GM21723 (cell line): ENCODE results near the gene ATRN.

ENCODE experiments used
- ATAC-seq: cut with Tn5 transposase; IDR thresholded peaks from one replicate; pipeline ENCODE4 v1.9.1; 2021; ENCODE audit warnings: mild to moderate bottlenecking, moderate library complexity; ENCODE audit not compliant: unreplicated experiment

Gene ATRN

DNA sequence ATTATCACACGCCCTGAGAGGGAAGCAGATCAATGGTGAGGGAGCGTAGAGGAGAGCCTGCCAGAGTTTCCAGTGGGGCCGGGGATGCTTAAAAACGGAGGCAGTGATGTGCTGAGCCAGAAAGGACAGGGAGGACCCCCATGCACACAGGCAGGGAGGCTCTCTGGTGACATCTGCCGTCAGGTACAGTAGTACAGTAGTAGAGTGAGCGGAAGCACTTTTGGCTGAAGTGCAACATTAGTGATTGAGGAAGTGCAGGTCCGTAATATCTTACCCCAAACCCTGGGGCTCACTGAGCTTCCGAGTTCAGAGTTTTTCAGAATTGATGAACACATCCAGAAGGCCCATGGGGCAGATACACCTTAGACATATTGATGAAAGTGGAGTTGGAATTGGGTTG is 150.3 kb downstream of the ATRN start:
- ATAC-seq: no peak

- no peak for ATAC-seq
These were observed 151.6 kb downstream of the ATRN start for GRCh38 chr20:3622406-3622805.

GRCh38 chr20:3627476-3627875 is 156.7 kb downstream of the ATRN start:
- ATAC-seq: no peak

DNA sequence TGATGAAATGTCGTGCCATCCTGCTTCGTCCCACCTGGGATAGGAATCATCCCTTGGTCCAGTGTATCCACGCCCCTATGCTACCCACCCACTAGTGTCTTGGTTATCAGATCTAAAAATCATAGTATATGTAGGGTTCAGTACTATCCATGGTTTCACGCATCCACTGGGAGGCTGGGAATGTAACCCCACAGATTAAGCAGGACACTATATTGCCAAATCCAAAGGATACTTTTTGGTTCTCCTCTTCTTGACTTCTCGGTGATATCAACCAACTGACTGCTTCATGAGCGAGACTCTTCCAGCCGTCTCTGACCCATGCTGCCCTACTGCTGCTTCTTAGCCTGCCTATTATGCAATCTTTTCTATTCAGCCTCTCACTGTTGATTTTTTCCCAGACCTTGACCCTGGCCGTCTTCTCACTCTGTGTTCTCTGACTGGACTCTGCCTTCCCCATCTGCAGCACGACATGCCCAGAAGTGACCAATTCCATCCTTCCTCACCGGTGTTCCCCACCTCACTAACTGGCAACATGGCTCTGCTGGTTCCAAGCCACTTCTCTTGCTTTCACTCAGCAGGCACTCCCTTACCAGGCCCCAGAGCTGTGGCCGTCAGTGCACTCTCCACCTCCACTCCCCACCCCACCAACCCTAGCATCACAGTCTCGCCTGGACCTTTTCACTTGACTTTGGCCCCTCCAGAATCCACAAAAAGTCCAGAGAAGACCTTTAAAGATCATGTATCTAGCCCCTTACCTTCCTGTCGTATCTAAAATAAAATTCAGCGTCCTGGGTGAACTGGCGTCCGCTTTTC is 157.9 kb downstream of the ATRN start:
- ATAC-seq: no peak

GRCh38 chr20:3629893-3630292 is 159.1 kb downstream of the ATRN start:
- ATAC-seq: no peak

DNA sequence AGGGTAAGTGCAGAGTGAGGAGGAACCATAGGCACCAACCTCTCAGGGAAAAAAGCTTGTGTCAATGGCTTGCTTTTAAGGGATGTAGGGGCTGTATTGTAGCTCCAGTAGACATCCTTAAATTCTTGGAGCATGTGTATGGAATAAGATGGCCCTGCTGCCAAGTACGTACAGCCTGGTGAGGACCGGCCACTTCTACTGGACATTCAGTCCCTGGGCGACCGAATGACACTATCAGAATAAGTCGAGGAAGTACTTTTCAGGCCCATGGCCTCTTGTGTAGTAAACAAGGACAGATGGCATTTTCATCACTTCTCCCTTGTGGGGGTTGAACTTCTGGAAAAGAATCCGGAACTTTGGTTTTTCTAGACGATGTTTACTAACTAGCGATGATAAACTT is 159.6 kb downstream of the ATRN start:
- no peak for ATAC-seq

DNA sequence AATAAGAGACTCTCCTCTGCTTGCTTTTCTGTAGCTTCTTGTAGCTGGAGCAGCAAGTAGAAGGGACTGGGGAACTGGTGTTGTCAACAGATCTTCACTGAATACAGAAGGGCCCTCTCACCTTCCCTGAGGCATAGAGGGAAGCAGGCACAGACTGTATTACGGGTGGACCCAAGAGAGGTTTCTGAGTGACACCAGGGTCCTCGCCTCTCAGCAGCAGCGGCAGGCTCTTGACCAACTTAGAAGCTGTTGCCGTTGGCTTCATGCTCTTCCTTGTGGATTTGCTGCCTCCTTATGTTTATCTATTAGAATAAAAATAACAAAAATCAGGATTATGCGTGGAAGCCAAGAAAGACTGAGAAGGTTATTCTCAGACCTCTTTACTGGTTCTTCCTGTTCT is 160.7 kb downstream of the ATRN start:
- no peak for ATAC-seq

DNA sequence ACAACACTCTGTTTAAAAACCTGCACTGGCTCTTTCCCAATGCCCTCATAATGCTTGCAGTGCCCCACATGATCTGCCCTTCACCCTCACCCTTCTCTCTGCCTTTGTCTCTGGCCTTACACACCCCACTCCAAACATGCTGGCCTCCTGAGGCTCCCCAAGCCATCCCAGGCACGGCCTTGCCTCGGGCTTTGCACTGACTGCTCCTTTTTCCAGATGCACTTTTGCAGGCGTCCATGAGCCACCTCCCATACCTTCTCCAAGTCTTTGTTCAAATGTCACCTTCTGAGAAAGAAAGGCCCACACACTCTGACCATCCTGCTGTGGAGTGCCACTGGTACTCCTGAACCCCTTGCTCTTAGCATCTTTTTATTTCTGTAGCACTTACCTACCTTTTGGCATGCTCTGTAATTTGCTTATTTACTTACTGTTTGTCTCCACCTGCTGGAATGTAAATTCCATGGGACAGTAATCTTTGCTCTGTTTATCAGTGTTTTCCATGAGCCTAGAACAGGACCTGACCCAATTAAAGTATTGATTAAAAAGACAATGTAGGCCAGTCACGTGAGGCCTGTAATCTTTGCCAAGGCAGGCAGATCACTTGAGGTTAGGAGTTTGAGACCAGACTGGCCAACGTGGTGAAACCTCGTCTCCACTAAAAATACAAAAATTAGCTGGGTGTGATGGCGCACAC is 161.6 kb downstream of the ATRN start:
- no peak for ATAC-seq

DNA sequence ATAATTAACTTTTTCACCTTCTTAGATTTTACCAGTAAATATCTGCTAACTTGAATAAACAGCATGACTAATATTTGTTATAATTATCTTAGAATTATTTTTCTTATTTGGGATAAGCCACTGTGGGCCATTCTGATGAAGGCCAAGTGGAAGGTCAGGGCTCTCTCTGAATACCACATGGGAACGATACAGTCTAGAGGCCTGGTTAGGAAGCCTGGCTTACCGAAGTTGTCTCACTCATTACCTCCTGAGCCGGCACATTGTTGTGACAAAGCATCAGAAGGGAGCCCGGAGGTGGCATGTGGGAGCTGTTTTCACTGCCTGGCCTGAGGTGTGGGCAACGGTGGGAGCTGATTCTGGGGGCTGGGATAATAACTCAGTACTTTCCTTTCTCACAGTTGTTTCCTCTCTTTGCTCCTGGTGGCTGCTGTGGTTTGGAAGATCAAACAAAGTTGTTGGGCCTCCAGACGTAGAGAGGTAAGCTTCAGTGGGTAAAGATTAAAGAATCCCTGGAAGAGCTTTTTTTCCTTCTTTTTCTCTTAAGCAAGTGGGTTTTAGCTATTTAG is 163.2 kb downstream of the ATRN start:
- ATAC-seq: no peak

- no peak for ATAC-seq
These were observed 164.5 kb downstream of the ATRN start for GRCh38 chr20:3635346-3635745.

DNA sequence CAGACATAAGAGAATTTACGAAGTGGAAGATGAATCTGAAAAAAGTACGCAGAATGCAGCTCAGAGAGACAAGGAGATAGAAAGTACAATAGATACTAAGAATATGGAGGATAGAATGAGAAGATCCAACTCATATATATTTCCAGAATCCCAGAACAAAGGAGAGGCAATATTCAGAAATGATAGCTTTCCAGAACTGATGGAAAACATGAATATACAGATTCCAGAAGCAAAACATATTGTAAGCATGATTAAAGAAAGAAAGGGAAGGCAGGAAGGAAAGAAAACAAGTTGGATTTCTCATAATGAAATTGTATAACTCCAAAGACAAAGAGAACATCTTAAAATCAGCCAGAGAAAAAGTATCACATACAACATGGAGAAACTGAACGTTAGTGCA is 169.4 kb downstream of the ATRN start:
- no peak for ATAC-seq

- no peak for ATAC-seq
These were observed 174.7 kb downstream of the ATRN start for GRCh38 chr20:3645309-3646066.

- ATAC-seq: no peak
These were observed 175.2 kb downstream of the ATRN start for GRCh38 chr20:3646067-3646440.

GRCh38 chr20:3646651-3647050 is 175.8 kb downstream of the ATRN start:
- no peak for ATAC-seq

GRCh38 chr20:3647473-3647872 is 176.7 kb downstream of the ATRN start:
- no peak for ATAC-seq

- no peak for ATAC-seq
These were observed 178.1 kb downstream of the ATRN start for GRCh38 chr20:3648951-3649350.

DNA sequence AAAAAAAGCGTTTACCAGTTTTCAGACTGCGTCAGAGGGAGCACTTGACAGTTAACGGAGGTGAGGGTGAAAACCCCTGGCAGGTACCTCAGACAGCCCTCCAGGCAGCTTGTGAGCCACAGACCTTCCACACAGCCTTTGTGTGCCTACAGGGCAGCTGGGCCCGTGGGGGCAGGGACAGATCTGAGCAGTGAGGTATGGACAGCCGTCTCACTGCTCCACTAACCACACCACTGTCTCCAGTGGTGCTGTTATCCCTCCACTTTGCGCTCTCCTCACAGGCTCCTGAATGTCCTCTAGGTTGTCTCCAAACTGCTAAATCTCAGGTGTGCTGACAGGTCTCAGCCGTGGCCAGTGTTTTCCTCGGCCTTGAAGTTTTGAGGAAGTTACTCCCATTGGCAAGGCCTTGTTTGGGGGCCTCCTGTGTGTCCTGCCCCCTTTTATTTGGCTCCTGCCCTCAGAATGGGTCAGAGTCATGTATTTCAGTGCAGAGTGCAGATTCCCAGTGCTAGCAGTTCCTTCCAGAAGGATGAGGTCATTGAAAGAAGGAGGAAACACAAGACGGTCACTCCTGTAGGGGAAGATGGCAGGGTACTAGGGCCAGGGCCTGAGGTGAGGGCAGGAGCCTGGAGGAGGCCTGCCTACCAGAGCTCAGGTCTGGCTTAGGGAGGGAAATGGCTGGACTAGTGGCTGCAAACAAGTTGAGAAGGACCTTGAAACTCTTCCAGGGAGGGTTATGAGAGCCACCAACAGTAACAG is 180.6 kb downstream of the ATRN start:
- no peak for ATAC-seq

DNA sequence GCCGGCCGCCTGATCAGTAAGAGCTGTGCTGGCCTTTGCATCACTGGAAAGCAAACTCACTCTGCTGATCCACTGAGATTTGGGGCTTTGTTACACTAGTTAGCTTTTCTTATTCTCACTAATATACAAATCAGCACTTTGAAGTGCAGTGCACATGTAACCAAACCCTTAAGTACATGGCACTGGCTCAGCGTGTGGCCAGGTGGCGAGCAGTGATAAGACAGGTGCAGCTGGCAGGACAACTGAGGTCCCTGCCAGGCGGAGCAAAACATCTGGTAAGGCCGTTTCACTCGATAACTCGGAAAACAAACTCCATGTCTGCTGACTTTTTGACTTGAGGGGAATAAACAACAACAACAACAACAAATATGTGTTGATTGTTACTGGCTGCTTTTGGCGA is 181.4 kb downstream of the ATRN start:
- no peak for ATAC-seq

DNA sequence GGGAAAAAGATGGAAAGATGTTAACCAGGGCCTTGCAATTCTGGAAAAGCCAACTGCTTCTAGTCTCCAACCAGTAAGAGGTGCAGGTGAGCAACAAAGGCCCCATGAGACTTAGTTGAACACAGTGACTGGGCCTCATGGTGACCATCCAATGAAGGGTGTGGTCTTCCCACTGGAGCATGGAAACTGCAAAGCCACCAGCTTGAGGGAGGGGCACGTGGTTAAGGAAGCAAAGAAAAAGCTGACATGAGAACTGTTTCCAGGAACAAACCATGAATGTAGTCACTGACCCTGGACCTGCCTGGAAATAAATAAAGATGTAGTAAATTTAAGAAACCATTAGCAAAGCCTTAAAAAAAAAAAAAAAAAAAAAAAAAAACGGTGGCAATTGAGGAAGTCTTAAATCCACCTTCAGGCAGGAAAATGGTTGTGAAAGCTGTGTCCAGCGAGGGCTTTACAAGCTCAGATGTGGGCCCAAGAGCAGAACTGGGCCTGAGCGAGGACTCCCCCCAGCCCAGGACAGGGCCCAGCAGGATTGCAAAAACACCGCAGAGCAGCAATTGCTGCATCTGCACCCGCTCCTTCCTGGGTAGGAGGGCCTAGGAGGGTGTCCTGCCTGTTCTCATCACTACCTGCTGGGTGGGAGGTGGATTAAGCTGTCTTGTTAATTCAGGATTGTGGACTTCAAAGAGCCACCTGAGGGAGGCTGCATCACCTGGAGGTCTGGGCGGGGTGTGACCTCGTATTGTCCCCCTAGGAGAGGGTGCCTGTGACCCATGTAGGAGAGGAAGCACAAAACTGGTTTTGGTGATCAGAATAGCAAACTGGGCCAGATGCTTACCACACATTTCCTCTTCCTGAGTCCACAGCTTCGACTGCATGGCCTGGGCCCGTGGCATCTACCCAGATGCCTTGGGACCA is 182.1 kb downstream of the ATRN start:
- ATAC-seq: no peak

GRCh38 chr20:3653921-3654320 is 183.1 kb downstream of the ATRN start:
- no peak for ATAC-seq
